ENCODE results near the gene FIBP. TPM values are rescaled to one million over a fixed set of nuclear protein-coding genes. Genes with fewer than 3 reads are reported as not detected.

Gene FIBP
- total RNA-seq, 2 experiments from 2014 or later, result 80.4 to 89.0 TPM

DNA sequence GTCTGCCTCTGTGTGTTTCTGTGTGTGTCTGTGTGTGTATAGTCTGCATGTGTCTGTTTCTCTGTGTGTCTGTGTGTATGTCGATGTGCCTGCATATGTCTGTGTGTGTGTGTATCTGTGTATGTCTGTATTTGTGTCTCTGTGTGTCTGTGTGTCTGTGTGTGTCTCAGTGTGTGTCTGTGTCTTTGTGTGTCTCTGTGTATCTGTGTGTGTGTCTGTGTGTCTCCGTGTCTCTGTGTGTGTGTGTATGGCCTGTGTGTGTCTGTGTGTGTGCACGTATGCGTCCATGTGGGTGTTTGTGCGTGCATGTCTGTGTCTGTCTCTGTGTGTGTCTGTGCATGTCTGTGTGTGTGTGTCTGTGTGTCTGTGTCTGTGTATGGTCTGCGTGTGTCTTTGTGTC lies 54.1 kb downstream of the FIBP start:
- H3K4me1 Mint-ChIP-seq (ENCODE audit: low read depth), result peaks cover 9% of the 10 kb centered on the region
- ATAC-seq (no peak), DNase-seq (no peak)
- H3K36me3 Mint-ChIP-seq (ENCODE audit: low read depth), result no peaks in the 10 kb centered on the region
- no peak overlapping the region for H3K27ac Mint-ChIP-seq
- no peak overlapping the region for H3K4me3 Mint-ChIP-seq
- POLR2A ChIA-PET, result interaction anchor here (0.8 to 1.6 kb wide), 4 partner anchors 16 to 24 kb away, joined by 3 to 5 read pairs (median 4); no protein-coding TSS in a partner anchor
- CTCF ChIA-PET, result interaction anchor here (1.0 to 2.3 kb wide), 3 partner anchors 16 to 54 kb away, joined by 4 to 16 read pairs (median 6); partner anchors contain the start of gene MUS81
- H3K9me3 Mint-ChIP-seq (ENCODE audit: insufficient read depth), result no peaks in the 10 kb centered on the region
- H3K27me3 Mint-ChIP-seq (ENCODE audit: low read depth), result peaks cover 22% of the 10 kb centered on the region

Other genes starting within 250 kb of the FIBP start
- gene RELA, start 225.6 kb downstream of the FIBP start, total RNA-seq, result 10 to 100 TPM; 72.5 to 82.4 TPM
- gene KAT5, start 176.2 kb downstream of the FIBP start, total RNA-seq, result 10 to 100 TPM; 63.2 to 68.7 TPM
- gene RNASEH2C, start 167.7 kb downstream of the FIBP start, total RNA-seq, result 10 to 100 TPM; 88.0 to 92.3 TPM
- 10 to 100 TPM; 21.9 to 22.5 TPM for gene AP5B1, start 107.5 kb downstream of the FIBP start, total RNA-seq
- gene OVOL1, start 101.4 kb downstream of the FIBP start, total RNA-seq, result under 1 TPM in 1 of 2 experiments, not detected in 1; 0.08 TPM
- gene SNX32, start 54.5 kb downstream of the FIBP start, total RNA-seq, result 1 to 10 TPM in 1 of 2 experiments, under 1 TPM in 1; 0.44 to 1.6 TPM
- gene CFL1, start 30.3 kb downstream of the FIBP start, total RNA-seq, result 1,000 to 10,000 TPM; 2,110 to 2,145 TPM
- gene MUS81, start 28.0 kb downstream of the FIBP start, total RNA-seq, result 100 to 1,000 TPM; 106 to 111 TPM
- 1 to 10 TPM; 4.8 to 5.0 TPM for gene EFEMP2, start 15.7 kb downstream of the FIBP start, total RNA-seq
- gene CTSW, start 8.6 kb downstream of the FIBP start, total RNA-seq, result 100 to 1,000 TPM; 381 to 413 TPM
- 10 to 100 TPM; 82.6 to 84.0 TPM for gene CCDC85B, start 2.2 kb upstream of the FIBP start, total RNA-seq
- 1 to 10 TPM; 2.3 to 3.8 TPM for gene FOSL1, start 11.9 kb upstream of the FIBP start, total RNA-seq
- 10 to 100 TPM; 28.4 to 28.5 TPM for gene C11orf68, start 30.6 kb upstream of the FIBP start, total RNA-seq
- gene DRAP1, start 31.0 kb upstream of the FIBP start, total RNA-seq, result 100 to 1,000 TPM; 219 to 240 TPM
- gene TSGA10IP, start 57.0 kb upstream of the FIBP start, total RNA-seq, result not detected
- 10 to 100 TPM; 88.0 to 90.3 TPM for gene SART1, start 73.3 kb upstream of the FIBP start, total RNA-seq
- gene EIF1AD, start 113.7 kb upstream of the FIBP start, total RNA-seq, result 10 to 100 TPM; 53.5 to 54.2 TPM
- gene BANF1, start 114.0 kb upstream of the FIBP start, total RNA-seq, result 100 to 1,000 TPM; 290 to 298 TPM
- gene CST6, start 123.5 kb upstream of the FIBP start, total RNA-seq, result not detected
- not detected for gene CATSPER1, start 138.0 kb upstream of the FIBP start, total RNA-seq
- gene GAL3ST3, start 160.7 kb upstream of the FIBP start, total RNA-seq, result not detected
- 100 to 1,000 TPM; 241 to 253 TPM for gene SF3B2, start 163.9 kb upstream of the FIBP start, total RNA-seq
- 10 to 100 TPM; 84.6 to 91.6 TPM for gene PACS1, start 181.8 kb upstream of the FIBP start, total RNA-seq